Endothelial cell of umbilical vein (primary cell): ENCODE data around the gene DSPP. TPM values are rescaled to one million over a fixed set of nuclear protein-coding genes. Genes with fewer than 3 reads are reported as not detected.

Experiments
- BruUV-seq: library from RNA; stranded (reverse); fragments of 400-500 nt; replicated peaks from 2 replicates; lab custom pipeline; 2021; lab: Mats Ljungman, UMichigan
- CTCF ChIA-PET: fragments of 300-600, 350-600 bp; sonication (Branson Sonifier 250); formaldehyde crosslinking; loops from one replicate; lab custom pipeline; 2021; ENCODE audit warnings: antibody characterized with exemption, inconsistent platforms; lab: Charles Lee
- POLR2A ChIA-PET: fragments of 300-600, 350-600 bp; sonication (Branson Sonifier 250); formaldehyde crosslinking; loops from one replicate; lab custom pipeline; 2021; ENCODE audit warnings: antibody characterized with exemption, inconsistent platforms; lab: Charles Lee
- DNase-seq: peaks from one replicate; pipeline ENCODE4 v3.0.0-alpha.2; 2011; ENCODE audit warnings: low read depth, low spot score
- FAIRE-seq: peaks from 2 replicates; lab custom pipeline; 2011; peaks lifted over from hg19 to GRCh38; lab: Jason Lieb, UNC
- H2AFZ ChIP-seq: 2 replicates; pipeline ENCODE4 v1.6.0; 2012; ENCODE audit warnings: low read depth, low read length, control low read depth, inconsistent platforms
- H3K27ac ChIP-seq: 2 replicates; pipeline ENCODE4 v1.5.1; 2011; ENCODE audit warnings: low read depth, mild to moderate bottlenecking, control low read depth, low read length, moderate library complexity; ENCODE audit not compliant: insufficient read depth
- H3K27me3 ChIP-seq, 2 experiments: 2 replicates each; pipeline versions ENCODE4 v1.6.0 to v1.6.1; 2011; ENCODE audit warnings: low read length in 2 of 2, mixed read lengths in 1 of 2; ENCODE audit not compliant: control insufficient read depth in 2 of 2, insufficient read depth in 2 of 2
- H3K36me3 ChIP-seq, 2 experiments: 2 replicates in 1 of 2; 3 replicates in 1 of 2; pipeline ENCODE4 v1.5.1; 2011; ENCODE audit warnings: low read length in 2 of 2, mild to moderate bottlenecking in 1 of 2, moderate library complexity in 1 of 2; ENCODE audit not compliant: control insufficient read depth in 2 of 2, insufficient read depth in 2 of 2; ENCODE audit errors: extremely low read depth in 1 of 2
- H3K4me1 ChIP-seq: 3 replicates; pipeline ENCODE4 v1.5.1; 2011; ENCODE audit warnings: mild to moderate bottlenecking, low read length; ENCODE audit not compliant: control insufficient read depth, insufficient read depth; ENCODE audit errors: extremely low read depth
- H3K4me2 ChIP-seq: 2 replicates; pipeline ENCODE4 v1.6.1; 2011; ENCODE audit warnings: low read length, control low read depth, mixed read lengths; ENCODE audit not compliant: insufficient read depth
- H3K4me3 ChIP-seq, 3 experiments: fragments of 200-600 bp in 1 of 3; sonication (generic), shearing (Covaris generic) in 1 of 3; replicated peaks in 1 of 3; 2 replicates each; pipeline ENCODE4 v1.5.1; 2011 to 2016; ENCODE audit warnings: control low read depth in 3 of 3, low read length in 3 of 3, mild to moderate bottlenecking in 2 of 3, inconsistent platforms in 1 of 3, low read depth in 1 of 3, moderate library complexity in 1 of 3; ENCODE audit not compliant: insufficient read depth in 1 of 3
- H3K79me2 ChIP-seq: 2 replicates; pipeline ENCODE4 v1.6.0; 2012; ENCODE audit warnings: low read length, inconsistent platforms; ENCODE audit not compliant: control insufficient read depth, insufficient read depth
- H3K9ac ChIP-seq: replicated peaks from 2 replicates; pipeline ENCODE3; 2011; ENCODE audit warnings: low read length, control low read depth; ENCODE audit not compliant: insufficient read depth; ENCODE audit errors: extremely low read depth
- H3K9me1 ChIP-seq: replicated peaks from 3 replicates; pipeline ENCODE4 v1.6.0; 2011; ENCODE audit warnings: mild to moderate bottlenecking, low read length; ENCODE audit not compliant: control insufficient read depth, insufficient read depth; ENCODE audit errors: extremely low read depth
- H3K9me3 ChIP-seq: replicated peaks from 2 replicates; pipeline ENCODE4 v1.5.1; 2012; ENCODE audit warnings: low read length, inconsistent platforms; ENCODE audit not compliant: control insufficient read depth, insufficient read depth
- H4K20me1 ChIP-seq: replicated peaks from 2 replicates; pipeline ENCODE3; 2011; ENCODE audit warnings: mild to moderate bottlenecking, low read length; ENCODE audit not compliant: control insufficient read depth, insufficient read depth; ENCODE audit errors: extremely low read depth
- CTCF ChIP-seq, 2 donors: IDR thresholded peaks; 1 replicate in 1 of 2; 2 replicates in 1 of 2; pipeline ENCODE4 v1.5.1; 2011; ENCODE audit warnings: low read length in 2 of 2, mild to moderate bottlenecking in 2 of 2, moderate library complexity in 2 of 2, control low read depth in 1 of 2, inconsistent platforms in 1 of 2, low read depth in 1 of 2; ENCODE audit not compliant: insufficient read depth in 1 of 2; ENCODE audit errors: extremely low read depth in 1 of 2
- EZH2 ChIP-seq: IDR thresholded peaks from 2 replicates; pipeline ENCODE4 v1.6.1; 2012; ENCODE audit warnings: borderline replicate concordance, low read depth, mild to moderate bottlenecking, moderate library complexity, low read length, inconsistent platforms; ENCODE audit not compliant: severe bottlenecking
- FOS ChIP-seq: IDR thresholded peaks from 2 replicates; pipeline ENCODE4 v1.6.1; 2011; ENCODE audit warnings: mild to moderate bottlenecking, low read length, moderate library complexity, borderline replicate concordance; ENCODE audit not compliant: insufficient read depth
- GATA2 ChIP-seq: IDR thresholded peaks from 2 replicates; pipeline ENCODE4 v1.7.0; 2011; ENCODE audit warnings: low read depth, mild to moderate bottlenecking, moderate library complexity, mixed read lengths, low read length; ENCODE audit not compliant: insufficient read length, insufficient read depth
- MYC ChIP-seq: IDR thresholded peaks from one replicate; pipeline ENCODE4 v1.6.1; 2011; ENCODE audit warnings: mild to moderate bottlenecking, low read depth, low read length
- POLR2A ChIP-seq: IDR thresholded peaks from 2 replicates; pipeline ENCODE4 v1.6.1; 2012; ENCODE audit warnings: low read depth, mild to moderate bottlenecking, control low read depth, low read length
- POLR2AphosphoS5 ChIP-seq: IDR thresholded peaks from 2 replicates; pipeline ENCODE4 v1.6.1; 2012; ENCODE audit warnings: low read depth, mild to moderate bottlenecking, control low read depth, low read length, moderate library complexity; ENCODE audit not compliant: insufficient read depth
- dilution Hi-C: fragments of 300-500 bp; cut with MboI; formaldehyde crosslinking; loops from one replicate; pipeline ENCODE4 v1.15.0; 2019; ENCODE audit warnings: low sequenced_read_pairs; ENCODE audit not compliant: extremely low pct_ligation_motif_present
- intact Hi-C: fragments of 100-400 bp; cut with micrococcal nuclease; formaldehyde crosslinking; loops from one replicate; pipeline ENCODE4 v1.10.0; 2022
- polyA plus RNA-seq, 4 experiments: library from polyadenylated mRNA; depleted of rRNA in 3 of 4; stranded (reverse) in 3 of 4; unstranded in 1 of 4; fragments of >200 nt; gene quantifications; 2 replicates each; pipeline versions ENCODE4 v1.2.1 to v1.2.3, GENCODE V29; 2011 to 2012; ENCODE audit warnings: missing spikeins in 1 of 4
- total RNA-seq: library from RNA; stranded (reverse); gene quantifications from 2 replicates; pipeline ENCODE4 v1.2.3, GENCODE V29; 2021

Gene DSPP
- total and polyA plus RNA-seq, 2 donors (not counting 3 experiments of a cell fraction or from before 2014, with no cell fraction given), result not detected

- CTCF ChIA-PET, result no interaction called here
- H3K27me3 ChIP-seq, result no peaks in the 10 kb centered on the region
- no peak overlapping the region for H3K4me2 ChIP-seq
- H3K36me3 ChIP-seq, result no peaks in the 10 kb centered on the region
- no peak overlapping the region for H3K27ac ChIP-seq
- no TSS peak for BruUV-seq
- TF ChIP-seq POLR2A (no peak), FOS (no peak), EZH2 (no peak), MYC (no peak), POLR2AphosphoS5 (no peak), CTCF (IDR thresholded peaks at IDR 0.05; ENCODE audit: extremely low read depth in 1 of 2, insufficient read depth in 1 of 2, low read depth in 1 of 2, low read length in 2 of 2) (no peak), GATA2 (no peak)
- H3K79me2 ChIP-seq, result no peaks in the 10 kb centered on the region
- no peaks in the 10 kb centered on the region for H4K20me1 ChIP-seq
- dilution Hi-C loops (no loop called here), intact Hi-C loops (no loop called here)
- no peaks in the 10 kb centered on the region for H3K9me3 ChIP-seq
- H3K4me1 ChIP-seq, result no peaks in the 10 kb centered on the region
- no peak for FAIRE-seq
- no peak overlapping the region for H2AFZ ChIP-seq
- no peak for DNase-seq
- no peak overlapping the region for H3K4me3 ChIP-seq
- H3K9ac ChIP-seq, result no peak overlapping the region
- POLR2A ChIA-PET, result no interaction called here
- no peaks in the 10 kb centered on the region for H3K9me1 ChIP-seq
Measured at GRCh38 chr4:87601361-87601760, 7.0 kb upstream of the DSPP start.
